H1 (cell line): Measurements from ENCODE around the gene BTBD16. TPM values are rescaled to one million over a fixed set of nuclear protein-coding genes. Genes with fewer than 3 reads are reported as not detected.

Source experiments
- CTCF ChIA-PET: fragments of 300-600 bp; sonication (Branson Sonifier 250); formaldehyde crosslinking; loops from one replicate; lab custom pipeline; 2021; ENCODE audit not compliant: partially characterized antibody; lab: Charles Lee
- POLR2A ChIA-PET: fragments of 300-600 bp; sonication (Branson Sonifier 250); formaldehyde crosslinking; loops from one replicate; lab custom pipeline; 2021; ENCODE audit warnings: inconsistent platforms; ENCODE audit not compliant: partially characterized antibody; lab: Charles Lee
- DNase-seq, 2 experiments: peaks; one replicate each; pipeline versions ENCODE4 v3.0.0 to v3.0.0-alpha.2; 2010 to 2022; ENCODE audit warnings: low spot score in 2 of 2, low read depth in 1 of 2, mixed read lengths in 1 of 2
- FAIRE-seq: peaks from 2 replicates; lab custom pipeline; 2011; peaks lifted over from hg19 to GRCh38; lab: Jason Lieb, UNC
- H2AFZ ChIP-seq: 2 replicates; pipeline ENCODE4 v1.8.1; 2012; ENCODE audit warnings: low read length, inconsistent platforms
- H2AK5ac ChIP-seq: 2 replicates; pipeline ENCODE4 v1.6.1; 2013; ENCODE audit warnings: low read depth, low read length
- H2BK120ac ChIP-seq: replicated peaks from 2 replicates; pipeline ENCODE3; 2013; ENCODE audit warnings: low read depth, low read length, inconsistent platforms
- H2BK12ac ChIP-seq: 2 replicates; pipeline ENCODE4 v1.6.1; 2013; ENCODE audit warnings: low read depth, low read length
- H2BK15ac ChIP-seq: 2 replicates; pipeline ENCODE4 v1.6.1; 2013; ENCODE audit warnings: low read length
- H2BK20ac ChIP-seq: 2 replicates; pipeline ENCODE4 v1.6.1; 2013; ENCODE audit warnings: low read length
- H2BK5ac ChIP-seq: 2 replicates; pipeline ENCODE4 v1.6.1; 2013; ENCODE audit warnings: low read depth, low read length
- H3K14ac ChIP-seq: 2 replicates; pipeline ENCODE4 v1.6.1; 2013; ENCODE audit warnings: inconsistent platforms; ENCODE audit not compliant: insufficient read length
- H3K18ac ChIP-seq: 2 replicates; pipeline ENCODE4 v1.6.1; 2013; ENCODE audit warnings: low read length; ENCODE audit errors: extremely low read depth
- H3K23ac ChIP-seq: 2 replicates; pipeline ENCODE4 v1.6.1; 2013; ENCODE audit warnings: inconsistent platforms; ENCODE audit not compliant: insufficient read length
- H3K23me2 ChIP-seq: 2 replicates; pipeline ENCODE4 v1.6.1; 2013; ENCODE audit warnings: low read depth, low read length
- H3K27ac ChIP-seq: 2 replicates; pipeline ENCODE4 v1.6.1; 2011; ENCODE audit warnings: low read depth, low read length, inconsistent platforms
- H3K27me3 ChIP-seq, 4 experiments: replicated peaks in 1 of 4; 1 replicate in 1 of 4; 2 replicates in 3 of 4; pipeline versions ENCODE4 v1.6.1 to v1.8.1; 2011 to 2013; ENCODE audit warnings: low read length in 3 of 4, mild to moderate bottlenecking in 3 of 4, inconsistent platforms in 2 of 4, mixed read lengths in 2 of 4, moderate library complexity in 1 of 4; ENCODE audit not compliant: control insufficient read depth in 3 of 4, insufficient read depth in 3 of 4; ENCODE audit errors: extremely low read depth in 1 of 4
- H3K36me3 ChIP-seq, 4 experiments: 2 replicates each; pipeline versions ENCODE4 v1.6.1 to v1.8.1; 2011 to 2013; ENCODE audit warnings: mild to moderate bottlenecking in 4 of 4, low read length in 3 of 4, moderate library complexity in 2 of 4, control low read depth in 1 of 4, inconsistent platforms in 1 of 4; ENCODE audit not compliant: insufficient read depth in 4 of 4, control insufficient read depth in 2 of 4
- H3K4ac ChIP-seq: replicated peaks from 2 replicates; pipeline ENCODE3; 2013; ENCODE audit warnings: low read length, low read depth, mixed read lengths, inconsistent platforms; ENCODE audit not compliant: insufficient read length
- H3K4me1 ChIP-seq, 4 experiments: replicated peaks in 1 of 4; 1 replicate in 1 of 4; 2 replicates in 3 of 4; pipeline versions ENCODE4 v1.6.1 to v1.8.1; 2011 to 2013; ENCODE audit warnings: low read length in 3 of 4, inconsistent platforms in 2 of 4, mixed read lengths in 1 of 4; ENCODE audit not compliant: insufficient read depth in 4 of 4, control insufficient read depth in 3 of 4
- H3K4me2 ChIP-seq, 2 experiments: 2 replicates each; pipeline versions ENCODE4 v1.6.1 to v1.8.1; 2011 to 2013; ENCODE audit warnings: low read depth in 2 of 2, low read length in 2 of 2, control low read depth in 1 of 2, inconsistent platforms in 1 of 2, mild to moderate bottlenecking in 1 of 2; ENCODE audit not compliant: insufficient read depth in 1 of 2
- H3K4me3 ChIP-seq, 4 experiments: fragments of 200-600, 300-600 bp in 1 of 4; sonication (generic), shearing (Covaris generic), sonication (Bioruptor Twin) in 1 of 4; 2 replicates each; pipeline versions ENCODE4 v1.5.1 to v1.8.1; 2011 to 2016; ENCODE audit warnings: low read length in 4 of 4, low read depth in 3 of 4, control low read depth in 2 of 4, inconsistent platforms in 2 of 4, mild to moderate bottlenecking in 2 of 4, mixed read lengths in 1 of 4, moderate library complexity in 1 of 4; ENCODE audit not compliant: insufficient read depth in 2 of 4; ENCODE audit errors: extremely low read depth in 1 of 4
- H3K56ac ChIP-seq: replicated peaks from 2 replicates; pipeline ENCODE3; 2013; ENCODE audit warnings: low read depth, mild to moderate bottlenecking, mixed read lengths, low read length, inconsistent platforms; ENCODE audit not compliant: insufficient read length
- H3K79me1 ChIP-seq: 2 replicates; pipeline ENCODE4 v1.6.1; 2013; ENCODE audit warnings: low read depth, low read length, control low read depth
- H3K79me2 ChIP-seq, 2 experiments: 2 replicates each; pipeline versions ENCODE4 v1.6.1 to v1.8.1; 2012 to 2013; ENCODE audit warnings: low read length in 2 of 2, mild to moderate bottlenecking in 2 of 2, inconsistent platforms in 1 of 2; ENCODE audit not compliant: insufficient read depth in 2 of 2, control insufficient read depth in 1 of 2
- H3K9ac ChIP-seq, 4 experiments: replicated peaks in 1 of 4; 1 replicate in 1 of 4; 2 replicates in 3 of 4; pipeline versions ENCODE4 v1.6.1 to v1.8.1; 2011 to 2013; ENCODE audit warnings: low read depth in 3 of 4, low read length in 3 of 4, control low read depth in 2 of 4, mild to moderate bottlenecking in 2 of 4, moderate library complexity in 2 of 4, inconsistent platforms in 1 of 4; ENCODE audit errors: extremely low read depth in 1 of 4
- H3K9me3 ChIP-seq, 2 experiments: 2 replicates each; pipeline versions ENCODE4 v1.6.1 to v1.8.1; 2012 to 2013; ENCODE audit warnings: mild to moderate bottlenecking in 2 of 2, moderate library complexity in 2 of 2, control low read depth in 1 of 2, inconsistent platforms in 1 of 2, low read depth in 1 of 2, low read length in 1 of 2, mixed read lengths in 1 of 2; ENCODE audit not compliant: insufficient read depth in 2 of 2
- H4K20me1 ChIP-seq, 2 experiments: replicated peaks in 1 of 2; 2 replicates each; pipeline versions ENCODE3 to v1.8.1; 2011 to 2013; ENCODE audit warnings: inconsistent platforms in 2 of 2, low read length in 2 of 2, mild to moderate bottlenecking in 1 of 2; ENCODE audit not compliant: insufficient read depth in 2 of 2, control insufficient read depth in 1 of 2
- H4K5ac ChIP-seq: 2 replicates; pipeline ENCODE4 v1.6.1; 2013; ENCODE audit warnings: low read length, low read depth, mixed read lengths, inconsistent platforms; ENCODE audit not compliant: insufficient read length
- H4K8ac ChIP-seq: 2 replicates; pipeline ENCODE4 v1.8.0; 2013; ENCODE audit warnings: mild to moderate bottlenecking, moderate library complexity, low read length, inconsistent platforms; ENCODE audit not compliant: insufficient read depth; ENCODE audit errors: extremely low read depth
- H4K91ac ChIP-seq: replicated peaks from 2 replicates; pipeline ENCODE3; 2013; ENCODE audit warnings: low read length, mixed read lengths, inconsistent platforms; ENCODE audit not compliant: insufficient read length
- KDM5A ChIP-seq: fragments of 200-600 bp; IDR thresholded peaks from 2 replicates; pipeline ENCODE4 v1.7.1; 2012; ENCODE audit warnings: mild to moderate bottlenecking, low read length, inconsistent platforms, mixed read lengths
- POLR2AphosphoS5 ChIP-seq: IDR thresholded peaks from 2 replicates; pipeline ENCODE4 v1.6.1; 2011; ENCODE audit warnings: low read depth, low read length
- WGBS, 2 experiments: shearing (Covaris generic) in 1 of 2; methylation state at CpG; one replicate each; pipeline versions ENCODE4 v1.1.6 to v1.1.7; 2013 to 2015; ENCODE audit warnings: low lambda C conversion rate in 2 of 2, mixed read lengths in 2 of 2, inconsistent platforms in 1 of 2, low coverage in 1 of 2, missing lambda C conversion rate in 1 of 2; ENCODE audit not compliant: insufficient replicate concordance in 2 of 2, insufficient coverage in 1 of 2, insufficient read length in 1 of 2; ENCODE audit errors: extremely low coverage in 1 of 2, missing lambda C conversion rate in 1 of 2; 5-methylcytosine and 5-hydroxymethylcytosine counted together
- polyA plus RNA-seq, 7 experiments: library from polyadenylated mRNA; depleted of rRNA in 3 of 7; stranded (reverse) in 5 of 7; unstranded in 2 of 7; fragments of >200 nt in 5 of 7; fragments of 200-250 nt in 2 of 7; gene quantifications; 1 replicate in 5 of 7; 2 replicates in 1 of 7; 4 replicates in 1 of 7; pipeline versions ENCODE4 v1.2.1 to v1.2.3, GENCODE V29; 2011 to 2013; ENCODE audit warnings: missing spikeins in 2 of 7, mixed read lengths in 2 of 7
- total RNA-seq: library from RNA; stranded (reverse); fragmentation: NEBNext Ultra II Directional; extraction: Animal tissue kit (Norgen Biotek cat#: 25700); gene quantifications from 2 replicates; pipeline ENCODE4 v1.2.1, GENCODE V29; 2021

BTBD16 gene
- total and polyA plus RNA-seq, 2 of the 8 experiments (the other 6 are each of a cell fraction or from before 2014, with no cell fraction given), result 0.05 TPM; not detected in 1

- POLR2A ChIA-PET, result no interaction called here
- Histone ChIP-seq H3K27me3 (no peaks in the 10 kb centered on the region), H3K4ac (no peak overlapping the region), H3K27ac (no peak overlapping the region), H3K36me3 (peaks cover 17 to 33% (median 33%) of the 10 kb centered on the region in 4 experiments), H2BK5ac (no peak overlapping the region), H3K4me3 (no peak overlapping the region), H3K18ac (no peak overlapping the region), H4K91ac (no peak overlapping the region), H3K79me1 (no peaks in the 10 kb centered on the region; the same call in 1 of the 2 replicates), H4K5ac (no peak overlapping the region), H3K4me2 (no peak overlapping the region)
- WGBS, 2 experiments, result 92% methylated on average over 11 of the region's 11 CpGs; no CpG with 5 or more reads in 1 of the 2 experiments
- no peak for DNase-seq
- TF ChIP-seq POLR2AphosphoS5, result 0 out of 2 replicates have a peak, but pooled peaks have one; percentile 10
- no peak for TF ChIP-seq KDM5A
- TF ChIP-seq, all 59 proteins: peak for 1
- no peak overlapping the region for H2AK5ac ChIP-seq
- H3K23ac ChIP-seq, result no peak overlapping the region
- FAIRE-seq, result no peak
- H2BK20ac ChIP-seq, result no peak overlapping the region
- H4K20me1 ChIP-seq, result peaks cover 4 to 7% of the 10 kb centered on the region in 2 experiments
- H4K8ac ChIP-seq, result no peak overlapping the region
- no peaks in the 10 kb centered on the region for H3K4me1 ChIP-seq
- H3K56ac ChIP-seq, result no peak overlapping the region
- H2BK12ac ChIP-seq, result no peak overlapping the region
- no peaks in the 10 kb centered on the region for H3K9me3 ChIP-seq
- H3K23me2 ChIP-seq, result no peaks in the 10 kb centered on the region
- no peak overlapping the region for H2AFZ ChIP-seq
- CTCF ChIA-PET, result interaction anchor here (1.4 to 2.6 kb wide), 2 partner anchors 92 to 200 kb away, joined by 3 to 9 read pairs; no protein-coding TSS in a partner anchor
- H3K79me2 ChIP-seq, result no peaks in the 10 kb centered on the region
- no peak overlapping the region for H3K14ac ChIP-seq
- H2BK120ac ChIP-seq, result no peak overlapping the region
- no peak overlapping the region for H2BK15ac ChIP-seq
- H3K9ac ChIP-seq, result no peak overlapping the region
Observed at GRCh38 chr10:122233857-122234348, 37.2 kb upstream of the BTBD16 start.
